Smooth muscle cell of the brain vasculature (primary cell): Measurements from ENCODE around the gene RPS21.
"Not testable (repeated sequence)": the region's sequence is repeated elsewhere in the genome, so short reads cannot be mapped to it uniquely, and the experiment has no call there.

Source experiments
- DNase-seq: peaks from one replicate; pipeline ENCODE4 v3.0.0-alpha.2; 2012; ENCODE audit warnings: low read depth, low spot score

The RPS21 gene

DNA sequence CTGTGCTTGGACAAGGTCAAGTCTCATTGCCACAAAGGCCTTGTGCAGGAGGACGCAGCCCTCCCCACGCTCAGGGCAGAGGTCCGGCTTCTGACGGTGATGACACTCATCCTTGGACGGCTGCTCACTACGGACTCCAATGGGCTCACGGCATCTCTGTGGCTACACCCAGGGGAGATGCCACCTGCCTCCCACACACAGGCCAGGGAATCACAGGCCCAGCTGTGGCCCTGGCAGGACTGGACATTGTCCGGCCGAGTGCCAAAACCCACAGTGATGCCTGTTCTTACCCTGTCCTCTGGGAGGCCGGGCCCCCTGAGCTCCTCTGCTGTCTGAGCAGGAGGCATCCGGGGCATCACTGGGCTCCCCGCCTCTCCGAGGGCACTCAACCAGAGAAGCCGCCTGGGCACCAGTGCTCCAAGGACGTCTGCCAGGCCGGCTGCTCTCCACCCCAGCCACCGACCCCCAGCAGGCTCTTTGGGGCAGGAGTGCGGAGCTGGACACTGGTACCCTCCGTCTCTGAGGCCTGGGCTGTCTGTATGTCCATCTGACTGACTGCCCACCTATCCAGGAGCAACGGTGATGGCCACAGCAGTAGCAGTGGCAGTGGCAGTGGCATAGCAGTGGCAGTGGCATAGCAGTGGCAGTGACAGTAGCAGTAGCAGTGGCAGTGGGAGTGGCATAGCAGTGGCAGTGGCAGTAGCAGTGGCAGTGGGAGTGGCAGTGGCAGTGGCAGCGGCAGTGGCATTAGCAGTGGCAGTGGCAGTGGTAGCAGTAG is 38.6 kb downstream of the RPS21 start:
- no peak for DNase-seq

DNA sequence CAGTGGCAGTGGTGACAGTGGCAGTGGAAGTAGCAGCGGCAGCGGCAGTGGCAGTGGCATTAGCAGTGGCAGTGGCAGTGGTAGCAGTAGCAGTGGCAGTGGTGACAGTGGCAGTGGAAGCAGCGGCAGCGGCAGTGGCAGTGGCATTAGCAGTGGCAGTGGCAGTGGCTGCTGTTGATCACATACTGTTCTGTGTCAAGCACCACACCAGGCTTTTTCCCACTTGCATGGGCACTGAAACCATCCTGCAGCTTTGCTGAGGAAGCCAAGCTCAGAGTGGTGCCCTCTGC is 39.1 kb downstream of the RPS21 start:
- DNase-seq, result not testable (repeated sequence)

DNA sequence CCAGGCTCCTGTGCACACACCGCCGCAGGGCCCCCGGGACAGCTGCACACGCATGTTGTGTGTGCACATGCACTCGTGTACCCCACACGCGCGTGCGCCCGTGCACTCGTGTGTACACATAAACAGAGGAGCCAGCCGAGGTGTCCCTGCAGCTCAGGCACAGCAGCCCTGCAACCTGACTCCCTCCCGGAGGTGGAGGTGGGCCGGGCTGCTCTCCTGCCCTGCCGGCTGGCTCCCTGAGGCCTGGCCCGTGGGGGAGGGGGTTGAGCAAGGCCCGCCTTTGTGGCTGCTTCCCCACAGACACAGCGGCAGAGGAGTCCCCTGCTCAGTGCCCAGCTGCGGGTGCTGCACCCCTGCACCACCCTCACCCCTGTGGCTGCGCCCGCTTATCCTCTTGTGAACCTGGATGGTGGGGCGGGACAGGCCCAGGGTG is 39.8 kb downstream of the RPS21 start:
- no peak for DNase-seq

DNA sequence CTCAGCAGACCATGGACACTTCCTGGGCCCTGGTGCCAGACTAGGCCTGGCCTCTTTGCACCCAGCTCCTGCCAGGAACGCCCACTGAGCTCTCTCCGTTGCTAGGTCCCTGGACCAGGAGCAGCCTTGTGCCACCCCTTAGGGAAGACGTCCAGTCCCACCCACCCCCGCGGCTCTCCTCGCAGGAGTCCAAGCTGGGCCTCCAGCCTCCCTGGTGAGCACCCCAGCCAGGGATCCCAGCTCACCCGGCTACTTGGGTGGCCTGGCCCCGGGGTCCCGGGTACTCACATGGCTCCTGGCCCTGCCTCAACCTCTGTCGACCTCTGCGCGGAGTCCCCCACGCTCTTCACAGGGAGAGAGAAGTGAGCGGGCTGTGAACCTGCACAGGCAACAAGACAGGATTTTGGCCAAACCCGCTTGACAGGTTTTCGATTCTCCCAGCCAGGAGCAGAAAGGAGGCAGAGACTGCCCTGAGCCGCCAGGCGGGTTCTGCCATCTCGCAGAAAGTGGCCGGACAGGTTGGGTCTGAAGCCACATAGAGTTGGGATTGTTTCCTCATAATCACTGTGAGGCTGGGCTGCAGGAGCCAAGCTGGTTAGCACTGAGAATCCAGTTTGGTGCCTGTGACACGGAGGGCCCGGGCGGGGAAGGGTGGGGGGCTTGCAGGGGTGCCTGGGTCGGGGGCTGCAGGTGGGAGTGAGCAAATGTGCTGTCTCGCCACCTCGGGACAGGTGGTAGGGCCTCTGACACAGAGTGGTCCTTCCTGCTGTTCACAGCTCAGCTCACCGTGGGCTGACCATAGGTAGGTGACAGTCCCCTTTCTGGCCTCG is 40.5 kb downstream of the RPS21 start, which contains the start of gene RBBP8NL:
Gene RBBP8NL (minus strand): TSS at position 368 of the 830 bp plus-strand sequence. CDS start 7,892 bp downstream, outside the sequence.
- no peak for DNase-seq

DNA sequence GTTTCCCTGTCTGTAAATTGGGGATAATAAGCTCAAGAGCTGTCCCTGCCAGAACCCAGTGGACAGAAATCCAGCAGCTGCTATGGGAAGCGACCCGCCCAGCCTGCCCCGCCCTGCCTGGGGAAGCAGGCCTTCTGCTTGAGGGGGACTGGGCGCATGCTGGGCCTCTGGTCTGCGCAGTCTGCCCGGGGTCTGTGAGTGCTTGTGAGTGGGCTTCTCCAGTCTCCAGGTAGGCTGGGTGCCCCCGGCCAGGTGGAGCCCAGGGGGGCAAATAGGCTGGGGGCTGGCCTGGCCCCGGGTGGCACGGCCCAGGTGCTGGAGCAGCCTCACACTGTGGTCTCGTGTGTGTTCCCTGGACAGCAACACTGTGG is 41.1 kb downstream of the RPS21 start:
- DNase-seq, result no peak

DNA sequence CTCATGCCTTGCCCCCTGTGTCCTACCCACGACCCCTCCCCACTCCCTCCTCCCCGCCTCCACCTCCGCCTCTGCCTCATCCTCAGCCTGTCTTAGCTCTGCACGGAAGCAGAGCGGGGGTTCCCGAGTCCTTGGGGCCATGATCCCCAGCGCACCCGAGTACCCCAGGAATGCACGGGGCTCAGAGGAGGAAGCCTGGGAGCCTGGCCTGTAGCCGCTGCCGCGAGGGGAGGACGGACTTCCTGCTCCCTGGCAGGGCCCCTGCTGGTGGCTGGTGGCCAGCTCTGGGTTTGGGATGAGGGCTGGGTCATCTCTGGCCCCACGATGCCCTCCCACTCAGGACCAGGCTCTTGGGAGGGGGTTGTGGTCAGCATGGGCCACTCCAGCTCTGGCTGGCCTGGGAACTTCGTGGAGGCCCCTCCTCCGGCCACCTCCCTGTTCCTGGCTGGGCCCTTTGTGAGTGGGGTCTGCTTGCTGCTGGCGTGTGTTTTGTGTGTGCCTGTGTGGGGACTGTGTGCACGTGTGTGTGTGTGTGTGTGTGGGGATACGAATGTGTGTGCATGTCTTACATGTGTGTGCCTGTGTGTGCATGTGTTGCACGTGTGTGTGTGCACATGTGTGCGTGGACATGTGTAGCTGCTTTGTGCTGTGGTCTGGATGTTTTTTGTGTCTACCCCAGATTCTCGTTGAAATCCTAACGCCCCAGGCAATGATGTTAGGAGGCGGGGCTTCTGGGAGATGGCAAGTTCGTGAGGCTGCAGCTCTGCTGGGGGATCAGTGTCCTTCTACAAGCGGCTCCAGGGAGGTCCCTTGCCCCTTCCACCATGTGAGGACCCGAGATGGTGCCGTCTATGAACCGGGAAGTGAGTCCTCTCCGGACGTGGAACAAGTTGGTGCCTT is 41.7 kb downstream of the RPS21 start:
- no peak for DNase-seq

DNA sequence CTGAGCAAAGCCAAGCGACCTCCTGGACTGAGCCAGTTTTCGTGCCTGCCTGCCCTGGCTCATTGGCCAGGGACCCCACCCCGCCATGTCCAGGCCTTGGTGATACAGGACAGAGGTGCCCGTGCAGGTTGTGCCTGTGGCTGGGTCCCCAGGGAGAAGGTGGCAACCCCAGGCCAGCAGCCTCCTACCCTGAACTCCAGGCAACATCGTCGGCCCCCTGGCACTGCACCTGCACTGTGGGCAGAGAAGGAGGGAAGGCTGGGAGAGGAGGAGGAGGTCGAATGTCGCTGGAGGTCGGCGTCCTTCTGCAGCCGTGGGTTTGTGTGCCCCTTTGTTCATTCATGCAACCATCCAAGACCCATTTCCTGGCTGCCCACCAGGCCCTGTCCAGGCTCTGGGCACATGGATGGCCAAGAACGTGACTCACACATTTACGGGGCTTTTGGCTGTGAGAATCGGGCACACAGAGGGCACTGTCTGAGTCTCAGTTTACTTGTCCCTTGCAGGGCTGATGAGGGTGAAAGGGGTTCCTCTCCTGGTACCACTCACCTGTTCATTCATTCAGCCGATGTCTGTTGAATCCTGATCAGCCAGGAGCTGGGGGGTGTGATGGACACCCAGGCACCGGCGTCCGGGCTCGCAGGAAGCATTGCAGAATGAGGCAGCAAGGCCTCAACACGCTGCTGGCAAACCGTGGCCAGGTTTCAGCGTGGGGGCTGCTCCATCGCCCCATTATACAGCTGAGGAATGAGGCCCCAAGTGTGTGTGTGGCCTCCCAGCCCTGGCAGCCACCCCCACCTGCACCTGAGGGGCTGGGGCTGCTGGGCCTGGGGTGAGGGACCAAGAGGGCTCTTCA is 42.8 kb downstream of the RPS21 start:
- DNase-seq, result no peak

DNA sequence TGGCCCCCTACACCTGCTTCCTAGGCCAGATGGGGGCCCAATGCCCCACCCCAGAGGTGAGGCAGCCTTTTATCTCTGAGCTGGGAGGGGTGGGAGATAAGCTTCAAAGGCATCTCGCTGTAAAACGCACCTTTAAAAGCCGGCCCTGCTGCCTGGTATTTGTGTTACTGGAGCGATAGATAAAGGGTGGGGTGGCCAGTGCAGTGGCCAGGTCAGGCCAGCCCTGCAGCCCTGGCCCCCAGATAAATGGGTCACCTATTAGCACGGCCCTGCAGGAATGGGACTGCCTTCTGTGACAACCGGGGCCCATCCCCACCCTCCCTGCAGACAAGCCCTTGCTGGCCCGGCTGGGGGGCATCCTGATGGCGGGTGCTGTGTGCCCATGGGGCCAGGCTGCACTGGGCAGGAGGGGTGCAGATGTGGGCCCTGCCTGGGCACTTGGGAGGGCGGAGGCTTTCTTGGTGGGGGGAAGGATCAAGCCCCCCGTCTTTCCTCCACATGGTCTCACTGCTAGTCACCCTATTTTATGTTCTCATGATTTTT is 43.5 kb downstream of the RPS21 start:
- DNase-seq, result no peak

DNA sequence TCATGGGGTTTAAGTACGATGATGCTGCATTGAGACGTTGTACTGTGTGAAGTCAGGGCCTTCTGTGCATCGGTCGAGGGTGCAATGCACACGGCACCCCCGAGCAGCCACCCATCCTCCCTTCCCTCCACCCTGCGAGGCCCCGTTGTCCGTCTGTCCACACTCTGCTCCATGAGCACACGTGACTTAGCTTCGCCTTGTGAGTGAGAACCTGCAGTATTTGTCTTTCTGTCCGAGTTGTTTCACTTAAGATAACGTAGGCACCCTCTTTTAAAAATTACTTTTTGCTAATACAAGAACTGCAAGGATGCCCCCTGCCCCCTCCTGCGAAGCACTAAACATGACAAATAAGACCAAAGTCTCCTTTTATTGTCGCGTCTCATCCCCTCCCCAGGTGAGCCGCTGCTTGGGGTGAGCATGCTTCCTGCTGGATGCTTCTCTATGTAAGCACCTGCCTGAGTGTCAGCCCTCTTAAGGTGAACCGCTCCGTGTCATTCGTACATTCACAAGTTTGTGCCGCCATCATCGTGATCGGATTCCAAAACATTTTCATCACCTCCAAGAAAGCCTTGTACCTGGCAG is 44.1 kb downstream of the RPS21 start:
- no peak for DNase-seq

DNA sequence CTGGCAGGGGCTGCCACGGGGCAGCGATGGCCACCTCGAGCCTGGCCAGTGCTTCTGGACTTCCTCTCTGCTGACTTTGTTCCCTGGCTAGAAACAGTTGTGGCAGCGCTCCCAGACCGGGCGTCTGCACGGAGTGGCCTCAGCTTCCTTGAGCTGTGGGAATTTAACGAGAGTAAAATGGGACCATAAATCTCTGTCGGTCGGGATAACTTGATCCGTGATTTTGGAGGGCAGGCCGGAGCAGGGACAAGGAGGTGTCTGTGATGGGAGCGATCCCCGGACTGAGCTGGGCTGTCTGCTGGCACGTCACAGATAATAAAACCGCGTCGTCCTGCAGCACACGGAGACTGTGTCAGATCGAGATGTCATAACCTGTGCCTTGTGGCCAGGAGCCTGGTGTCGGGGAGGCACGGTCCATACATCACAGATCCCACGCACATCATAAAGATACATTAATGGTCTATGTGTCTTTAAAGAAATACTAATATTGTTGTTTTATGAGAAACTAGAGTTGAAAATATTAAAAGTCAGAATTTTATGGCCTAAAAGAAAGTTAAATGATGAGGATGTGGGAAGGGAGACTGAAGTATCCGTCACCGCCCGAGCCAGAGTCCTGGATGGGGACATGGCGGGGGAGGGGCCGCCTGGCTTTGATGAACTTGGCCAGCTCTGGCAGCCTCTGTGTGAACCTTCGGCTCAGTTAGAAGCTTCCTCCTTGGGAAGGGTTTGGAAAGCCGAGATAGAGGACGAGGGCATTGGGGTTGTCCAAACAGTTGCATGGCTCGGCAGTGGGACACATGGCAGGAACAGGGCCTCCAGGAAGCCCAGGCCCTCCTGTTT is 47.0 kb downstream of the RPS21 start:
- no peak for DNase-seq

DNA sequence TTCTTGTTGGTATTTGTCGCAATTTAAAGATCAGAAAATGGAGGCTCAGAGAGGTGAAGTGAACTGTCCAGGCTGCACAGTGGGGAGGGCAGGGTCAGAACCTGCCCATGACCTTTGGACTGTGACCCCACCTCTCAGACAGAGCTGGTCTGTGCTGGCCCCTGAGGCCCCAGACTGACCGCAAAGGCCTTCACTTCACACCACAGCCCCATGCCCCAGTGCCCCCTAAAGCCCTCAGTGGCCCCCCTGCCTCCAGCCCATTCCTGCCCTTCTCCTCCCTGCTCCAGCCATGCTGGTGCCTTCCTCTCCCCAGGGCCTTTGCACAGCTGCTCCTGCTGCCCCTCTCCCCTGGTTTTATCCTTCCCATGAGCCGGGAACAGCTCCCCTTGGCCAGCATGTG is 49.8 kb downstream of the RPS21 start:
- DNase-seq, result no peak

DNA sequence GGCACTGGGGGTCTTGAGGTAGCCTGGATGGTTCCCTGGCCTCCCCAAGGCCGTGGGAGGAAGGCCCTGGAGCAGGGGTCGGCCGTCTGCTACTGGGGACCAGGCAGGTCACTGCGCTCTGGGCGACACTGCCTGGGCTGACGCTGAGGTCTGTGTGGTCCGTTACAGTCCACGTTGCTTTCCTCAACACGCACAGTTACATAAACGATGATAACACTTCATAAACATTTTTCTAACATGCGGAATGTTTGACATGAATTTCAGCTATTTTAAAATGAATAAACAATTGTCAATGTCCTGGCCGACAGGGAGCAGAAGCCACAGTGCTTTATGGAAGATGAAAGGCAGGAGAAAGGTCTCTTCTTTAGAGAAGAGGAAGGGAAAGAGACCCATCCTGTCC is 50.6 kb downstream of the RPS21 start:
- DNase-seq, result no peak

DNA sequence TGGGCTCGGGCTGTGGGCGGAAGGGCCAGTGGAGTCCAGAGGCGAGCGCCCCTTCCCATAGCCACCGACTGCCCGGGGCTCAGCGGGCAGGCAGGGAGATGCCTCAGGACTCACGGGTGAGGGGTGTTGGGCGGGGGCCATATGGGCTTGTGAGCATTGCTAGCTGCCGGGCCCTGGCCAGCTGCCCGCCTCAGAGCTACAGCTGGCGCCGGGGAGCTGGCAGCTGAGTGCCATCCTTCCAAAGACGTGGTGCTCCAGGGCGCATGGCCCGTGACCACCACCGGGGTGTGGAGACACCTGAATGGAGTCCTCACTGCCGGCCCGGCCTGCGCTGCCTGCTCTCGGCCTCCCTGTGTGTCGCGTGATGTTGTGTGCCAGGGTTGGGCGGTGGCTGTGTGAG is 51.0 kb downstream of the RPS21 start:
- DNase-seq, result no peak
